ENCODE results near the gene PLEKHA6. TPM values are rescaled to one million over a fixed set of nuclear protein-coding genes. Genes with fewer than 3 reads are reported as not detected.
"Not testable (repeated sequence)": the region's sequence is repeated elsewhere in the genome, so short reads cannot be mapped to it uniquely, and the experiment has no call there.

The PLEKHA6 gene
- total RNA-seq, 1 donor from 2014 or later: 15.4 TPM

DNA sequence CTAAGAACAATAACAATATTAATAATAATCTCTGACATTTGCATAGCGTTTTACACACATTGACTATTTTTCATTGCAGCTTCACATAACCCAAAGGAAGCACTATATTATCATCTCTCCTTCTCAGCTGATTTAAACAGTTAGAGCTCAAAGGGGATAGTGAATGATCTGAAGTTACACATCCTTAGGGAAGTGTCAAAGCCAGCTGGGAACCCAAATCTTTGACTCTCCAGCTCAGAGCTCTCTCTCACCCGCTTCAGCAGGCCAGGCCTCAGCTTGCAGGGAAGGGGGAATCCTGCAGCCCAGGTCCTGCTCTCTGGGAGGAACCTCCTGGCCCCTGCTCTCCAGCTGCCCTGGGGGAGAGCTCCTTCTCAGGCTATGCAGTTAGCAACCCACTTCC, 26.3 kb downstream of the PLEKHA6 start:
- no peak for TF ChIP-seq CTCF (IDR thresholded peaks at IDR 0.05; ENCODE audit: insufficient read depth, low read length, poor library complexity, severe bottlenecking)
- DNase-seq (ENCODE audit: low read depth): no peak
- Histone ChIP-seq H3K4me3 (ENCODE audit: low read depth, low read length) (no peak overlapping the region), H3K27me3 (ENCODE audit: control insufficient read depth, insufficient read depth, low read length) (no peaks in the 10 kb centered on the region), H3K36me3 (ENCODE audit: control insufficient read depth, insufficient read depth, low read length) (no peaks in the 10 kb centered on the region)

DNA sequence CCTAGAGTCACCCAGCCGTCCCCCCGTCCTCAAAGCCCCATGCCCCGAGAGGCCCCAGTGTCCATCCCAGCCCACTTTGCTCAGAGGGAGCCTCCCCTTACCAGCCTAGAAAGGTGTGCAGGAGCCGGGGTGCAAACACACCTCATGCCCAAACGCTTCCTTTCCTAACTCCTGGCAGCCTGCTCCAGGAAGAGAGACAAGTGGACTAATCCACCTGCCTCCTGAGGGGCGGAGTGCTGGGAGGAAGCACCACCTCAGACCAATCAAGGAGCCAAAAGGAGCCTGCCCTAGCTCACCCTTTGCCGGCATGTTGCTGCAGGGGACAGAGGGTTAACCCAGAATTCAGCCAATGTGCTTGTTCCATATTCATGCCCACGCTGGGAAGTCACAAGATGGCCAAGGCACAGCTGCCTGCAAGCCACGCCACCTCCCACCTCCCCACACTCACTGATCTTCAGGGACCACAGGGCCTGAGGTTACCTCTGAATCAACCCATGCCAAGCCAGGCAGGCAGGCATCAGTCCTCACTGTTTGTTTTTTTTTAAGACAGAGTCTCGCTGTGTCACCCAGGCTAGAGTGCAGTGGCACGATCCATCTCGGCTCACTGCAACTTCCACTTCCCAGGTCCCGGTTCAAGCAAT, 27.8 kb downstream of the PLEKHA6 start:
- no peaks in the 10 kb centered on the region for H3K27me3 ChIP-seq (ENCODE audit: control insufficient read depth, insufficient read depth, low read length)
- H3K4me3 ChIP-seq (ENCODE audit: low read depth, low read length): no peak overlapping the region
- TF ChIP-seq CTCF (IDR thresholded peaks at IDR 0.05; ENCODE audit: insufficient read depth, low read length, poor library complexity, severe bottlenecking): no peak
- no peaks in the 10 kb centered on the region for H3K36me3 ChIP-seq (ENCODE audit: control insufficient read depth, insufficient read depth, low read length)
- DNase-seq (ENCODE audit: low read depth): no peak

GRCh38 chr1:204331275-204331674, 28.5 kb downstream of the PLEKHA6 start:
- TF ChIP-seq CTCF (IDR thresholded peaks at IDR 0.05; ENCODE audit: insufficient read depth, low read length, poor library complexity, severe bottlenecking): no peak
- DNase-seq (ENCODE audit: low read depth): no peak
- Histone ChIP-seq H3K4me3 (ENCODE audit: low read depth, low read length) (no peak overlapping the region), H3K36me3 (ENCODE audit: control insufficient read depth, insufficient read depth, low read length) (no peaks in the 10 kb centered on the region), H3K27me3 (ENCODE audit: control insufficient read depth, insufficient read depth, low read length) (no peaks in the 10 kb centered on the region)

- H3K36me3 ChIP-seq (ENCODE audit: control insufficient read depth, insufficient read depth, low read length); H3K4me3 ChIP-seq (ENCODE audit: low read depth, low read length); H3K27me3 ChIP-seq (ENCODE audit: control insufficient read depth, insufficient read depth, low read length); DNase-seq (ENCODE audit: low read depth): not testable (repeated sequence)
Observed at GRCh38 chr1:204327870-204328269, 31.9 kb downstream of the PLEKHA6 start.

- H3K4me3 ChIP-seq (ENCODE audit: low read depth, low read length): no peak overlapping the region
- no peaks in the 10 kb centered on the region for H3K36me3 ChIP-seq (ENCODE audit: control insufficient read depth, insufficient read depth, low read length)
- no peaks in the 10 kb centered on the region for H3K27me3 ChIP-seq (ENCODE audit: control insufficient read depth, insufficient read depth, low read length)
- DNase-seq (ENCODE audit: low read depth): no peak
- TF ChIP-seq CTCF (IDR thresholded peaks at IDR 0.05; ENCODE audit: insufficient read depth, low read length, poor library complexity, severe bottlenecking): no peak
Observed at GRCh38 chr1:204327359-204327758, 32.4 kb downstream of the PLEKHA6 start.

DNA sequence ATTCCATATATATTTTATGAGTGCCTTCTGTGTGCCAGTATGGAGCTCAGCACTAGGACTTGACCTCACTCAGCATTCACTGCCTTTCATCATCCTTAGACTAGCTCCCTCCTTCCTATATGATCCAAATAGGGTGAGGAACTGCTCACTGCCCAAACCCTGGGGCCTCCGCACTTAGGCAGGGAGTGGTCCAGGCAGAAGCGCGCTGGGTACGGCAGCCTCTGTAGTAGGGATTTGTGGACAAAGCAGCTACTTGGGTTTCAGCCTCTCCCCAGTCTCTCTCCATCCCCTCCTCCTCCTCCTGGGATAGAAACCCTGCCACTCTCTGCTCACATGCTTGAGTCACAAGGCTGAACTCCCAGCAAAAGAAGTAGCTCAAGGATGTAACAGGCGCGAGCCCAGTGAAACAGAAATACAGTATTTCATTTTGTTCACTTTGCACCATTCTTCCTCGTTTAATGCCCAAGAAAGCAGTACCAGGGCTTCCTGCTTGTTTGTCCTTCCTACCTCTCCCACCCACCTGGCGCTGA, 32.9 kb downstream of the PLEKHA6 start:
- DNase-seq (ENCODE audit: low read depth): no peak
- no peak for TF ChIP-seq CTCF (IDR thresholded peaks at IDR 0.05; ENCODE audit: insufficient read depth, low read length, poor library complexity, severe bottlenecking)
- no peaks in the 10 kb centered on the region for H3K36me3 ChIP-seq (ENCODE audit: control insufficient read depth, insufficient read depth, low read length)
- H3K4me3 ChIP-seq (ENCODE audit: low read depth, low read length): no peak overlapping the region
- H3K27me3 ChIP-seq (ENCODE audit: control insufficient read depth, insufficient read depth, low read length): no peaks in the 10 kb centered on the region

Data from kidney epithelial cell (primary cell).